ENCODE measurements around the gene NOSIP.

GRCh38 chr19:49629659-49630058, 49.3 kb upstream of the NOSIP start:
- TF ChIP-seq, protein P1, sequence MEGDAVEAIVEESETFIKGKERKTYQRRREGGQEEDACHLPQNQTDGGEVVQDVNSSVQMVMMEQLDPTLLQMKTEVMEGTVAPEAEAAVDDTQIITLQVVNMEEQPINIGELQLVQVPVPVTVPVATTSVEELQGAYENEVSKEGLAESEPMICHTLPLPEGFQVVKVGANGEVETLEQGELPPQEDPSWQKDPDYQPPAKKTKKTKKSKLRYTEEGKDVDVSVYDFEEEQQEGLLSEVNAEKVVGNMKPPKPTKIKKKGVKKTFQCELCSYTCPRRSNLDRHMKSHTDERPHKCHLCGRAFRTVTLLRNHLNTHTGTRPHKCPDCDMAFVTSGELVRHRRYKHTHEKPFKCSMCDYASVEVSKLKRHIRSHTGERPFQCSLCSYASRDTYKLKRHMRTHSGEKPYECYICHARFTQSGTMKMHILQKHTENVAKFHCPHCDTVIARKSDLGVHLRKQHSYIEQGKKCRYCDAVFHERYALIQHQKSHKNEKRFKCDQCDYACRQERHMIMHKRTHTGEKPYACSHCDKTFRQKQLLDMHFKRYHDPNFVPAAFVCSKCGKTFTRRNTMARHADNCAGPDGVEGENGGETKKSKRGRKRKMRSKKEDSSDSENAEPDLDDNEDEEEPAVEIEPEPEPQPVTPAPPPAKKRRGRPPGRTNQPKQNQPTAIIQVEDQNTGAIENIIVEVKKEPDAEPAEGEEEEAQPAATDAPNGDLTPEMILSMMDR (IDR thresholded peaks at IDR 0.05; ENCODE audit: insufficient read depth, low read length), result no peak
- no peak for TF ChIP-seq REST (IDR thresholded peaks at IDR 0.05; ENCODE audit: insufficient replicate concordance, low read depth)
- no peak for TF ChIP-seq POLR2AphosphoS5 (IDR thresholded peaks at IDR 0.05; ENCODE audit: low read depth)
- no peak for TF ChIP-seq GABPA (IDR thresholded peaks at IDR 0.05; ENCODE audit: low read depth)
- TF ChIP-seq SPI1 (IDR thresholded peaks at IDR 0.05; ENCODE audit: borderline replicate concordance, low read depth), result no peak
